Stomach (tissue), 4 donors: ENCODE results near the gene MAGEC3.

Experiments used
- POLR2A ChIP-seq, 4 donors: fragments of 450-650 bp; IDR thresholded peaks; one replicate each; pipeline ENCODE4 v1.6.1; 2016; ENCODE audit warnings: antibody characterized with exemption in 4 of 4, control low read depth in 2 of 4, mild to moderate bottlenecking in 1 of 4, moderate library complexity in 1 of 4
- POLR2AphosphoS5 ChIP-seq, 3 donors: sonication (generic); formaldehyde crosslinking; IDR thresholded peaks; one replicate each; pipeline ENCODE4 v1.6.1; 2016; ENCODE audit warnings: antibody characterized with exemption in 3 of 3
- TF ChIP-seq, protein P1 (sequence below), 7 experiments: fragments of 450-650 bp in 4 of 7; fragments of 200-600 bp in 3 of 7; sonication (generic) in 3 of 7; IDR thresholded peaks; one replicate each; pipeline ENCODE4 v1.5.1; 2016 to 2019; ENCODE audit warnings: antibody characterized with exemption in 7 of 7, control low read depth in 2 of 7, mild to moderate bottlenecking in 1 of 7

- no peak for TF ChIP-seq POLR2A (IDR thresholded peaks at IDR 0.05)
- TF ChIP-seq POLR2AphosphoS5 (IDR thresholded peaks at IDR 0.05), result no peak
- TF ChIP-seq, protein P1, sequence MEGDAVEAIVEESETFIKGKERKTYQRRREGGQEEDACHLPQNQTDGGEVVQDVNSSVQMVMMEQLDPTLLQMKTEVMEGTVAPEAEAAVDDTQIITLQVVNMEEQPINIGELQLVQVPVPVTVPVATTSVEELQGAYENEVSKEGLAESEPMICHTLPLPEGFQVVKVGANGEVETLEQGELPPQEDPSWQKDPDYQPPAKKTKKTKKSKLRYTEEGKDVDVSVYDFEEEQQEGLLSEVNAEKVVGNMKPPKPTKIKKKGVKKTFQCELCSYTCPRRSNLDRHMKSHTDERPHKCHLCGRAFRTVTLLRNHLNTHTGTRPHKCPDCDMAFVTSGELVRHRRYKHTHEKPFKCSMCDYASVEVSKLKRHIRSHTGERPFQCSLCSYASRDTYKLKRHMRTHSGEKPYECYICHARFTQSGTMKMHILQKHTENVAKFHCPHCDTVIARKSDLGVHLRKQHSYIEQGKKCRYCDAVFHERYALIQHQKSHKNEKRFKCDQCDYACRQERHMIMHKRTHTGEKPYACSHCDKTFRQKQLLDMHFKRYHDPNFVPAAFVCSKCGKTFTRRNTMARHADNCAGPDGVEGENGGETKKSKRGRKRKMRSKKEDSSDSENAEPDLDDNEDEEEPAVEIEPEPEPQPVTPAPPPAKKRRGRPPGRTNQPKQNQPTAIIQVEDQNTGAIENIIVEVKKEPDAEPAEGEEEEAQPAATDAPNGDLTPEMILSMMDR (IDR thresholded peaks at IDR 0.05), result no peak
These were observed 41.5 kb downstream of the MAGEC3 start for GRCh38 chrX:141879616-141880015.
